Ishikawa (cell line): ENCODE results near the gene RNU7-1.

Source experiments
- CEBPB ChIP-seq: IDR thresholded peaks from 2 replicates; pipeline ENCODE4 v1.6.1; 2012
- CREB1 ChIP-seq: IDR thresholded peaks from 2 replicates; pipeline ENCODE4 v1.6.1; 2012; ENCODE audit warnings: low read depth
- EGR1 ChIP-seq: IDR thresholded peaks from 2 replicates; pipeline ENCODE4 v1.6.1; 2012
- EP300 ChIP-seq: IDR thresholded peaks from 2 replicates; pipeline ENCODE4 v1.6.1; 2012; ENCODE audit warnings: borderline replicate concordance
- FOXM1 ChIP-seq: IDR thresholded peaks from 2 replicates; pipeline ENCODE4 v1.6.1; 2012; ENCODE audit warnings: low read depth, borderline replicate concordance
- MAX ChIP-seq: IDR thresholded peaks from 2 replicates; pipeline ENCODE4 v1.6.1; 2012
- NFIC ChIP-seq: IDR thresholded peaks from 2 replicates; pipeline ENCODE4 v1.6.1; 2012
- RAD21 ChIP-seq: IDR thresholded peaks from 2 replicates; pipeline ENCODE4 v1.6.1; 2012; ENCODE audit warnings: low read depth
- REST ChIP-seq: IDR thresholded peaks from 2 replicates; pipeline ENCODE4 v1.6.1; 2012; ENCODE audit warnings: low read depth, mild to moderate bottlenecking
- TAF1 ChIP-seq: IDR thresholded peaks from 2 replicates; pipeline ENCODE4 v1.6.1; 2012; ENCODE audit warnings: low read depth, mild to moderate bottlenecking
- TCF12 ChIP-seq: IDR thresholded peaks from 2 replicates; pipeline ENCODE4 v1.6.1; 2012; ENCODE audit warnings: low read depth
- TEAD4 ChIP-seq: IDR thresholded peaks from 2 replicates; pipeline ENCODE4 v1.6.1; 2012
- USF1 ChIP-seq: IDR thresholded peaks from 2 replicates; pipeline ENCODE4 v1.6.1; 2012
- YY1 ChIP-seq: IDR thresholded peaks from 2 replicates; pipeline ENCODE4 v1.6.1; 2012; ENCODE audit warnings: low read depth

GRCh38 chr12:6978611-6979011, 35.0 kb downstream of the RNU7-1 start:
- TF ChIP-seq RAD21, result no peak
- TF ChIP-seq EGR1, result no peak
- no peak for TF ChIP-seq REST
- TF ChIP-seq FOXM1, result no peak
- TF ChIP-seq NFIC, result no peak
- TF ChIP-seq USF1, result no peak
- no peak for TF ChIP-seq MAX
- no peak for TF ChIP-seq YY1
- TF ChIP-seq TEAD4, result no peak
- TF ChIP-seq TAF1, result no peak
- TF ChIP-seq EP300, result no peak
- TF ChIP-seq CEBPB, result no peak
- no peak for TF ChIP-seq TCF12
- no peak for TF ChIP-seq CREB1
